GM23338 (cell line): ENCODE measurements around the gene NAALADL2. TPM values are rescaled to one million over a fixed set of nuclear protein-coding genes. Genes with fewer than 3 reads are reported as not detected.

Experiments
- ATAC-seq: fragments of 200-7000 bp; cut with Tn5 transposase; 3 replicates; pipeline ENCODE4 v1.9.1; 2020
- DNase-seq: peaks from one replicate; pipeline ENCODE4 v3.0.0-alpha.2; 2015; ENCODE audit warnings: low spot score
- H2AFZ ChIP-seq: fragments of 200-600 bp; sonication (generic); 2 replicates; pipeline ENCODE4 v1.8.0; 2016; ENCODE audit warnings: antibody characterized with exemption, mild to moderate bottlenecking, moderate library complexity
- H3F3A ChIP-seq: fragments of 200-600 bp; sonication (generic); replicated peaks from 2 replicates; pipeline ENCODE4 v1.8.0; 2017; ENCODE audit warnings: antibody characterized with exemption, mixed run types, low read depth
- H3K27ac ChIP-seq: fragments of 200-600 bp; sonication (generic); 2 replicates; pipeline ENCODE4 v1.6.1; 2016; ENCODE audit warnings: low read depth
- H3K27me3 ChIP-seq: fragments of 200-600 bp; sonication (generic); 2 replicates; pipeline ENCODE4 v1.8.0; 2016; ENCODE audit warnings: mild to moderate bottlenecking, mixed run types, moderate library complexity; ENCODE audit not compliant: insufficient read depth
- H3K36me3 ChIP-seq: fragments of 200-600 bp; sonication (generic); 2 replicates; pipeline ENCODE4 v1.8.0; 2016; ENCODE audit warnings: mild to moderate bottlenecking; ENCODE audit not compliant: insufficient read depth
- H3K4me1 ChIP-seq: fragments of 200-600 bp; sonication (generic); 2 replicates; pipeline ENCODE4 v1.8.0; 2016; ENCODE audit warnings: mild to moderate bottlenecking, moderate library complexity; ENCODE audit not compliant: insufficient read depth
- H3K4me2 ChIP-seq: fragments of 200-600 bp; sonication (generic); 2 replicates; pipeline ENCODE4 v1.7.1; 2017; ENCODE audit warnings: mixed run types
- H3K4me3 ChIP-seq: fragments of 200-600 bp; sonication (generic); 2 replicates; pipeline ENCODE4 v1.6.1; 2016; ENCODE audit warnings: mixed run types
- H3K79me2 ChIP-seq: fragments of 200-600 bp; sonication (generic); replicated peaks from 2 replicates; pipeline ENCODE4 v1.8.0; 2017; ENCODE audit warnings: mild to moderate bottlenecking; ENCODE audit not compliant: insufficient read depth
- H3K9me2 ChIP-seq: fragments of 200-600 bp; sonication (generic); 2 replicates; pipeline ENCODE4 v1.8.0; 2017; ENCODE audit not compliant: insufficient read depth
- H4K20me1 ChIP-seq: fragments of 200-600 bp; sonication (generic); replicated peaks from 2 replicates; pipeline ENCODE4 v1.8.0; 2017; ENCODE audit warnings: mild to moderate bottlenecking; ENCODE audit not compliant: insufficient read depth
- H3K27ac Mint-ChIP-seq: 2 replicates; pipeline ENCODE4 v1.8.0; 2020; ENCODE audit warnings: inconsistent platforms, mild to moderate bottlenecking, moderate library complexity, mixed read lengths
- H3K27me3 Mint-ChIP-seq: 3 replicates; pipeline ENCODE4 v1.8.0; 2022; ENCODE audit warnings: low read depth, mild to moderate bottlenecking, moderate library complexity, mixed read lengths, inconsistent platforms; ENCODE audit not compliant: insufficient read depth, poor library complexity
- H3K36me3 Mint-ChIP-seq: 3 replicates; pipeline ENCODE4 v1.8.0; 2021; ENCODE audit warnings: low read depth, mild to moderate bottlenecking, inconsistent platforms, moderate library complexity, mixed read lengths
- H3K4me1 Mint-ChIP-seq: 3 replicates; pipeline ENCODE4 v1.8.0; 2020; ENCODE audit warnings: mild to moderate bottlenecking, inconsistent platforms, mixed read lengths
- H3K4me3 Mint-ChIP-seq: 3 replicates; pipeline ENCODE4 v1.8.0; 2021; ENCODE audit warnings: moderate library complexity, mild to moderate bottlenecking, inconsistent platforms, mixed read lengths
- H3K9me3 Mint-ChIP-seq: 3 replicates; pipeline ENCODE4 v1.8.0; 2020; ENCODE audit warnings: moderate library complexity, mild to moderate bottlenecking, inconsistent platforms, mixed read lengths
- CREB1 ChIP-seq: fragments of 250-450 bp; sonication (Bioruptor Pico); IDR thresholded peaks from 2 replicates; pipeline ENCODE4 v1.5.0; 2020; ENCODE audit warnings: low read depth, mild to moderate bottlenecking, moderate library complexity
- EZH2 ChIP-seq: fragments of 200-600 bp; sonication (generic); IDR thresholded peaks from one replicate; pipeline ENCODE4 v1.8.0; 2017; ENCODE audit warnings: antibody characterized with exemption, mild to moderate bottlenecking, low read depth; ENCODE audit not compliant: unreplicated experiment
- EZH2phosphoT487 ChIP-seq: fragments of 200-600 bp; sonication (generic); IDR thresholded peaks from one replicate; pipeline ENCODE4 v1.8.1; 2018; ENCODE audit warnings: antibody characterized with exemption; ENCODE audit not compliant: unreplicated experiment
- JUNB ChIP-seq: IDR thresholded peaks from one replicate; pipeline ENCODE4 v1.6.1; 2016; ENCODE audit warnings: antibody characterized with exemption; ENCODE audit not compliant: unreplicated experiment
- NANOG ChIP-seq: IDR thresholded peaks from 2 replicates; pipeline ENCODE4 v1.6.1; 2016; ENCODE audit warnings: antibody characterized with exemption, borderline replicate concordance
- POLR2AphosphoS5 ChIP-seq: IDR thresholded peaks from 2 replicates; pipeline ENCODE4 v1.6.1; 2016; ENCODE audit warnings: antibody characterized with exemption, low read depth
- REST ChIP-seq: IDR thresholded peaks from one replicate; pipeline ENCODE4 v1.6.1; 2018; ENCODE audit warnings: antibody characterized with exemption; ENCODE audit not compliant: unreplicated experiment
- STAT1 ChIP-seq: IDR thresholded peaks from one replicate; pipeline ENCODE4 v1.6.1; 2016; ENCODE audit warnings: antibody characterized with exemption; ENCODE audit not compliant: unreplicated experiment
- ZNF114 ChIP-seq: fragments of 250-450 bp; sonication (Bioruptor Pico); IDR thresholded peaks from 2 replicates; pipeline ENCODE4 v1.5.0; 2020; ENCODE audit warnings: mild to moderate bottlenecking, moderate library complexity
- ZNF331 ChIP-seq: fragments of 250-450 bp; sonication (Bioruptor Pico); IDR thresholded peaks from 2 replicates; pipeline ENCODE4 v1.5.0; 2020; ENCODE audit warnings: low read depth, mild to moderate bottlenecking, moderate library complexity
- polyA plus RNA-seq: library from polyadenylated mRNA; unstranded; fragments of >200 nt; fragmentation: Nextera tagmentation; extraction: Ambion mirVana; gene quantifications from 2 replicates; pipeline ENCODE4 v1.2.1, GENCODE V29; 2016
- total RNA-seq: library from RNA; depleted of rRNA; stranded (reverse); fragments of >200 nt; shearing (Covaris generic); gene quantifications from 2 replicates; pipeline ENCODE4 v1.2.3, GENCODE V29; 2014
- TF ChIP-seq, protein P1 (sequence below): IDR thresholded peaks from 2 replicates; pipeline ENCODE4 v1.6.1; 2016; ENCODE audit warnings: antibody characterized with exemption

Gene NAALADL2
- total and polyA plus RNA-seq, 2 experiments from 2014 or later: 1.6 to 2.6 TPM

DNA sequence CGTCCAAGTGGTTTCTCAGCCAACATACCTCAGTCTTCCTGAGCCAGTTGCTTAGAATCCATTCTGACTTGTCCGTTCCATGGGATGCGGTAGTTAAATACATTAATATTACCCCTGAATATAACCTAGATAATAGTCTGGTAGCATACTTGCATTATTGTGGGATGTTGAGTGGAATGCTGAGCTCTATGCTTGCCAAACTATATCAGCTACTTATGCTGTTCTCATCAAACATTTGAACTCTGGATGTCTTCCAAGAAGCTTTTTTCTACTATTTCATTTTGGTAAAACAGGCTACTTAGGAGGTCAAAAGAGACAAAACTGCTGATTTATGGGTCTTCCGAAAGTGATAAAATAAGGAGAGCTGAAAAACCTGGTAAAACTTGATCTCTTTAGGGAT lies 429.5 kb downstream of the NAALADL2 start (continued):
- TF ChIP-seq, protein P1, sequence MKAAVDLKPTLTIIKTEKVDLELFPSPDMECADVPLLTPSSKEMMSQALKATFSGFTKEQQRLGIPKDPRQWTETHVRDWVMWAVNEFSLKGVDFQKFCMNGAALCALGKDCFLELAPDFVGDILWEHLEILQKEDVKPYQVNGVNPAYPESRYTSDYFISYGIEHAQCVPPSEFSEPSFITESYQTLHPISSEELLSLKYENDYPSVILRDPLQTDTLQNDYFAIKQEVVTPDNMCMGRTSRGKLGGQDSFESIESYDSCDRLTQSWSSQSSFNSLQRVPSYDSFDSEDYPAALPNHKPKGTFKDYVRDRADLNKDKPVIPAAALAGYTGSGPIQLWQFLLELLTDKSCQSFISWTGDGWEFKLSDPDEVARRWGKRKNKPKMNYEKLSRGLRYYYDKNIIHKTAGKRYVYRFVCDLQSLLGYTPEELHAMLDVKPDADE: no peak
- TF ChIP-seq REST (no peak), STAT1 (no peak), POLR2AphosphoS5 (no peak), EZH2phosphoT487 (no peak), ZNF114 (no peak), CREB1 (CRISPR knock-in tag) (no peak), JUNB (no peak), NANOG (no peak), EZH2 (no peak)

DNA sequence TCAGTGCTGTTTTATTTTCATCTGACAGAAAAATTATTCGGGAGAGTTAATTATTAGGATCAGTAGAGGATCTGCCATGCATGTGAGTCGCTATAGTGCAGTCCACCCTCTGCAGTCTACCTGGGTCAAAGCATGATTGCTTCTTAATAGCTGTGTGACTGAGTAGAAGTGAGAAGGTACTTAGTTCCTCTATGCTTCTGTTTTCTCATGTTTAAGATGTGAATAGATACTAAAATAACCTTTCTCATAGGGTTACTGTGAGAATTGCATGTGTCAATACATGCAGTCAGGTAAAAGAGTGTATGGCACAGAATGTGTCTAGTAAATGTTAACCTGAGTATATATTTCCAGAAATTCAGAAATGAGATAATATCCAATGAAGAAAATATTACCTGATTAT lies 435.7 kb downstream of the NAALADL2 start:
- Mint-ChIP-seq H3K4me1 (peaks cover 5% of the 10 kb centered on the region; the same call in 1 of the 3 replicates), H3K36me3 (no peaks in the 10 kb centered on the region), H3K27ac (no peak overlapping the region), H3K9me3 (no peaks in the 10 kb centered on the region), H3K27me3 (no peaks in the 10 kb centered on the region), H3K4me3 (no peak overlapping the region)
- H3K4me2 ChIP-seq: no peak overlapping the region
- H4K20me1 ChIP-seq: no peaks in the 10 kb centered on the region
- peaks cover 5% of the 10 kb centered on the region; the same call in 1 of the 2 replicates for H3K4me1 ChIP-seq
- no peaks in the 10 kb centered on the region for H3K9me2 ChIP-seq
- H2AFZ ChIP-seq: no peak overlapping the region
- no peaks in the 10 kb centered on the region for H3K79me2 ChIP-seq
- no peaks in the 10 kb centered on the region for H3K36me3 ChIP-seq
- ATAC-seq (no peak), DNase-seq (no peak)
- H3K4me3 ChIP-seq: no peak overlapping the region
- no peaks in the 10 kb centered on the region for H3F3A ChIP-seq
- H3K27ac ChIP-seq: no peak overlapping the region
- no peaks in the 10 kb centered on the region for H3K27me3 ChIP-seq
- TF ChIP-seq ZNF114 (no peak), REST (no peak), ZNF331 (CRISPR knock-in tag) (no peak), NANOG (no peak), POLR2AphosphoS5 (no peak)
- TF ChIP-seq, protein P1: no peak
